ENCODE results near the gene PDXP. TPM values are rescaled to one million over a fixed set of nuclear protein-coding genes. Genes with fewer than 3 reads are reported as not detected.

Gene PDXP
- polyA plus RNA-seq, 1 donor (not counting 4 experiments of a cell fraction or from before 2014, with no cell fraction given) = 5.2 TPM

DNA sequence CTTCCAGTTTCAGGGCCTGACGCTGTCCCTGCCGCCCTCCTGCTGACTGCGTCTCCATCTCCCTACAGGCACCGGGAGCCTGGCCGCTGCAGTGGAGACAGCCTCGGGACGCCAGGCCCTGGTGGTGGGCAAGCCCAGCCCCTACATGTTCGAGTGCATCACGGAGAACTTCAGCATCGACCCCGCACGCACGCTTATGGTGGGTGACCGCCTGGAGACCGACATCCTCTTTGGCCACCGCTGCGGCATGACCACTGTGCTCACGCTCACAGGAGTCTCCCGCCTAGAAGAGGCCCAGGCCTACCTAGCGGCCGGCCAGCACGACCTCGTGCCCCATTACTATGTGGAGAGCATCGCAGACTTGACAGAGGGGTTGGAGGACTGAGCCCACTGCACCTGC, 7.0 kb downstream of the PDXP start:
- Histone ChIP-seq H3K27ac (ENCODE audit: control insufficient read depth, insufficient read depth, low read length) (no peak overlapping the region), H3K4me2 (ENCODE audit: control insufficient read depth, extremely low read depth, insufficient read depth, low read depth, low read length) (no peak overlapping the region), H3K9me3 (ENCODE audit: control insufficient read depth, low read depth, low read length) (no peaks in the 10 kb centered on the region), H3K9me1 (ENCODE audit: control insufficient read depth, extremely low read depth, insufficient read depth, low read length) (no peaks in the 10 kb centered on the region), H3K36me3 (ENCODE audit: control insufficient read depth in 2 of 2, extremely low read depth in 1 of 2, insufficient read depth in 2 of 2, low read length in 2 of 2) (peaks cover 4 to 8% of the 10 kb centered on the region in 2 experiments), H3K4me1 (ENCODE audit: control insufficient read depth, extremely low read depth, insufficient read depth, low read length) (peaks cover under 1% of the 10 kb centered on the region), H4K20me1 (ENCODE audit: control insufficient read depth, extremely low read depth, insufficient read depth, low read length) (no peaks in the 10 kb centered on the region), H3K79me2 (ENCODE audit: control insufficient read depth, insufficient read depth, low read length) (peaks cover 10% of the 10 kb centered on the region), H3K9ac (ENCODE audit: control insufficient read depth, extremely low read depth, insufficient read depth, low read length) (no peak overlapping the region), H3K4me3 (ENCODE audit: control insufficient read depth in 2 of 3, extremely low read depth in 1 of 3, insufficient read depth in 2 of 3, low read depth in 1 of 3, low read length in 3 of 3) (no peak overlapping the region), H2AFZ (ENCODE audit: control insufficient read depth, low read length) (no peak overlapping the region), H3K27me3 (ENCODE audit: control insufficient read depth, extremely low read depth, insufficient read depth, low read length) (no peaks in the 10 kb centered on the region)
- no peak for FAIRE-seq
- dilution Hi-C loops (cut with MboI; ENCODE audit: extremely low pct_ligation_motif_present, low sequenced_read_pairs) = no loop called here
- DNase-seq (ENCODE audit: low read depth, low spot score) = no peak
- TF ChIP-seq EZH2 (IDR thresholded peaks at IDR 0.05; ENCODE audit: low read length) = no peak
- TF ChIP-seq, protein P1, sequence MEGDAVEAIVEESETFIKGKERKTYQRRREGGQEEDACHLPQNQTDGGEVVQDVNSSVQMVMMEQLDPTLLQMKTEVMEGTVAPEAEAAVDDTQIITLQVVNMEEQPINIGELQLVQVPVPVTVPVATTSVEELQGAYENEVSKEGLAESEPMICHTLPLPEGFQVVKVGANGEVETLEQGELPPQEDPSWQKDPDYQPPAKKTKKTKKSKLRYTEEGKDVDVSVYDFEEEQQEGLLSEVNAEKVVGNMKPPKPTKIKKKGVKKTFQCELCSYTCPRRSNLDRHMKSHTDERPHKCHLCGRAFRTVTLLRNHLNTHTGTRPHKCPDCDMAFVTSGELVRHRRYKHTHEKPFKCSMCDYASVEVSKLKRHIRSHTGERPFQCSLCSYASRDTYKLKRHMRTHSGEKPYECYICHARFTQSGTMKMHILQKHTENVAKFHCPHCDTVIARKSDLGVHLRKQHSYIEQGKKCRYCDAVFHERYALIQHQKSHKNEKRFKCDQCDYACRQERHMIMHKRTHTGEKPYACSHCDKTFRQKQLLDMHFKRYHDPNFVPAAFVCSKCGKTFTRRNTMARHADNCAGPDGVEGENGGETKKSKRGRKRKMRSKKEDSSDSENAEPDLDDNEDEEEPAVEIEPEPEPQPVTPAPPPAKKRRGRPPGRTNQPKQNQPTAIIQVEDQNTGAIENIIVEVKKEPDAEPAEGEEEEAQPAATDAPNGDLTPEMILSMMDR (optimal IDR thresholded peaks at IDR 0.05 in 1 of 3, IDR thresholded peaks at IDR 0.05 in 1 of 3, conservative IDR thresholded peaks at IDR 0.05 in 1 of 3; ENCODE audit: extremely low read depth in 1 of 3, insufficient read depth in 2 of 3, low read length in 3 of 3) = no peak

DNA sequence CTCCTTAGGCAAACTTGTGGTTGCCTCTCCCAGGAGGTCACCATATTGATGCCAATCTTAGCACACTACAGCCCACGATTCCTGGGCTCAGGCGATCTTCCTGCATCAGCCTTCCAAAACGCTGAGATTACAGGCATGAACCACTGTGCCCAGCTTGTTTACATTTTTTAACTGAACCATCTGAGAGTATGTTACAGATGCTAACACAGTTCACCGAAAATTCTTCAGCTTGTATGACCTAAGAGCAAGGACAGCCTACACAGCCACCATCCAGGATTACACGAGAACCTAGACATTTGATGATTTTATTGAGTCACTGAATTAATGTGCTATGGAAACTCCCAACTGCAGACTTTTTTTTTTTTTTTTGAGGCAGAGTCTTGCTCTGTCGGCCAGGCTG, 11.1 kb downstream of the PDXP start:
- H3K4me2 ChIP-seq (ENCODE audit: control insufficient read depth, extremely low read depth, insufficient read depth, low read depth, low read length) = no peak overlapping the region
- FAIRE-seq = no peak

More for the DNA sequence above, 11.1 kb downstream of the PDXP start:
- Histone ChIP-seq H3K79me2 (ENCODE audit: control insufficient read depth, insufficient read depth, low read length) (no peaks in the 10 kb centered on the region), H3K36me3 (ENCODE audit: control insufficient read depth in 2 of 2, extremely low read depth in 1 of 2, insufficient read depth in 2 of 2, low read length in 2 of 2) (peaks cover 4 to 8% of the 10 kb centered on the region in 2 experiments), H3K9ac (ENCODE audit: control insufficient read depth, extremely low read depth, insufficient read depth, low read length) (no peak overlapping the region), H4K20me1 (ENCODE audit: control insufficient read depth, extremely low read depth, insufficient read depth, low read length) (no peaks in the 10 kb centered on the region), H3K27ac (ENCODE audit: control insufficient read depth, insufficient read depth, low read length) (no peak overlapping the region), H3K9me3 (ENCODE audit: control insufficient read depth, low read depth, low read length) (no peaks in the 10 kb centered on the region), H3K9me1 (ENCODE audit: control insufficient read depth, extremely low read depth, insufficient read depth, low read length) (no peaks in the 10 kb centered on the region), H3K4me3 (ENCODE audit: control insufficient read depth in 2 of 3, extremely low read depth in 1 of 3, insufficient read depth in 2 of 3, low read depth in 1 of 3, low read length in 3 of 3) (no peak overlapping the region), H3K4me1 (ENCODE audit: control insufficient read depth, extremely low read depth, insufficient read depth, low read length) (no peaks in the 10 kb centered on the region), H3K27me3 (ENCODE audit: control insufficient read depth, extremely low read depth, insufficient read depth, low read length) (no peaks in the 10 kb centered on the region), H2AFZ (ENCODE audit: control insufficient read depth, low read length) (no peak overlapping the region)
- no peak for TF ChIP-seq EZH2 (IDR thresholded peaks at IDR 0.05; ENCODE audit: low read length)
- TF ChIP-seq, protein P1 (optimal IDR thresholded peaks at IDR 0.05 in 1 of 3, IDR thresholded peaks at IDR 0.05 in 1 of 3, conservative IDR thresholded peaks at IDR 0.05 in 1 of 3; ENCODE audit: extremely low read depth in 1 of 3, insufficient read depth in 2 of 3, low read length in 3 of 3) = no peak
- no peak for DNase-seq (ENCODE audit: low read depth, low spot score)
- dilution Hi-C loops (cut with MboI; ENCODE audit: extremely low pct_ligation_motif_present, low sequenced_read_pairs) = no loop called here

Measured in keratinocyte (primary cell).